Measurements from ENCODE around the gene GBF1.

The GBF1 gene

GRCh38 chr10:102409604-102410428 is 164.5 kb downstream of the GBF1 start:
- DNase-seq (ENCODE audit: low spot score), result peak; percentile 68

GRCh38 chr10:102410429-102411073 is 165.2 kb downstream of the GBF1 start:
- peak; percentile 83 for DNase-seq (ENCODE audit: low spot score)

- no peak for DNase-seq (ENCODE audit: low spot score)
Measured at GRCh38 chr10:102411341-102412255, 166.3 kb downstream of the GBF1 start.

- no peak for DNase-seq (ENCODE audit: low spot score)
Measured at GRCh38 chr10:102412293-102412692, 167.0 kb downstream of the GBF1 start.

- no peak for DNase-seq (ENCODE audit: low spot score)
Measured at GRCh38 chr10:102413053-102413705, 167.8 kb downstream of the GBF1 start.

- no peak for DNase-seq (ENCODE audit: low spot score)
Measured at GRCh38 chr10:102413806-102414561, 168.7 kb downstream of the GBF1 start.

GRCh38 chr10:102414749-102415148 is 169.4 kb downstream of the GBF1 start:
- DNase-seq (ENCODE audit: low spot score), result no peak

GRCh38 chr10:102416283-102416682 is 171.0 kb downstream of the GBF1 start:
- DNase-seq (ENCODE audit: low spot score), result no peak

GRCh38 chr10:102416695-102417094 is 171.4 kb downstream of the GBF1 start:
- DNase-seq (ENCODE audit: low spot score), result no peak

- no peak for DNase-seq (ENCODE audit: low spot score)
Measured at GRCh38 chr10:102418622-102419268, 173.4 kb downstream of the GBF1 start, which contains the start of gene PSD. Gene PSD (minus strand): TSS chr10:102418785. CDS start chr10:102417038, 1,747 bp downstream.

GRCh38 chr10:102419269-102420180 is 174.2 kb downstream of the GBF1 start:
- DNase-seq (ENCODE audit: low spot score), result peak; percentile 76

- no peak for DNase-seq (ENCODE audit: low spot score)
Measured at GRCh38 chr10:102420181-102420713, 174.9 kb downstream of the GBF1 start.

- DNase-seq (ENCODE audit: low spot score), result peak; percentile 96
Measured at GRCh38 chr10:102420714-102421506, 175.6 kb downstream of the GBF1 start, which contains the start of gene FBXL15. Gene FBXL15 (plus strand): TSS chr10:102420836. CDS start chr10:102421130, 294 bp downstream.

GRCh38 chr10:102421507-102421756 is 176.1 kb downstream of the GBF1 start:
- no peak for DNase-seq (ENCODE audit: low spot score)

- DNase-seq (ENCODE audit: low spot score), result no peak
Measured at GRCh38 chr10:102421757-102422512, 176.6 kb downstream of the GBF1 start.

GRCh38 chr10:102422545-102423129 is 177.3 kb downstream of the GBF1 start:
- peak; percentile 80 for DNase-seq (ENCODE audit: low spot score)

- no peak for DNase-seq (ENCODE audit: low spot score)
Measured at GRCh38 chr10:102423372-102423968, 178.1 kb downstream of the GBF1 start.

Data from left forelimb (tissue), 1 donor.